NCI-H1105 treated with DMSO at 0.1 percent for 48 hours (cell line): ENCODE data around the gene DOCK4.

Source experiments
- DNase-seq: peaks from one replicate; lab custom pipeline; 2025; lab: John Stamatoyannopoulos, UW

The DOCK4 gene

DNA sequence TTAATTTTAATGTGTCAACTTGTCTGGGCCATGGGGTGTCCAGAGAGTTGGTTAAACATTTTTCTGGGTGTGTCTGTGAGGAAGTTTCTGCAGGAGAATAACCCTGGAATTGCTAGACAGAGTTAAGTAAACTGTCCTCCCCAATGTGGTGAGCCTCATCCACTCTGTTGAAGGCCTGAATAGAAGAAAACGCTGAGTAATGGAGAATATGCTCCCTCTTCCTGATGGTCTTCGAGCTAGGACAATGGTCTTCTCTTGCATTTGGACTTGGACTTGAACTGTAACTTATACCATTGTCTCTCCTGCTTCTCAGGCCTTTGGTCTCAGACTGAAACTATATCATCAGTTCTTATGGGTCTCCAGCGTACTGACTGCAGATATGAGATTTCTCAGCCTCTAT, 347.9 kb downstream of the DOCK4 start:
- no peak for DNase-seq

DNA sequence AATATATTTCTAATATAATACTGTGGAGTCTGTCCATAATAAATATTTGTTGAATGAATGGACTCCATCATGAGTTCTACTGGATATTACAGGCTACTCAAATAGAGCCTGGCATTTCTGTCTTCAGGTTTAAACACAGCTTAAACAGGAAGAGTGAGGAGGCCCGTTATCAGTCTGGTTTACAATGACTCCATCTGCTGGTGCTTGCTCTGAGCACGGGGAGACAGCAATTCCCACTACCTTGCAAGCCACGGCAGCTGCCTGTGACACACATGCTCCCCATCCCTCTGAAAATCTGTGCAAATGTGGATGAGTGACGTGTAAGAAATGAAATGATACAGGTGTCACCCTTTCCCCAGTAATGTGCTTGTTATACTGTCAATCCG, 350.4 kb downstream of the DOCK4 start:
- DNase-seq: no peak

- DNase-seq: peak; percentile 43
These were observed 350.9 kb downstream of the DOCK4 start for GRCh38 chr7:111855161-111855841.

GRCh38 chr7:111853201-111853990, 352.8 kb downstream of the DOCK4 start:
- DNase-seq: no peak

- DNase-seq: no peak
These were observed 354.1 kb downstream of the DOCK4 start for GRCh38 chr7:111852081-111852480.

DNA sequence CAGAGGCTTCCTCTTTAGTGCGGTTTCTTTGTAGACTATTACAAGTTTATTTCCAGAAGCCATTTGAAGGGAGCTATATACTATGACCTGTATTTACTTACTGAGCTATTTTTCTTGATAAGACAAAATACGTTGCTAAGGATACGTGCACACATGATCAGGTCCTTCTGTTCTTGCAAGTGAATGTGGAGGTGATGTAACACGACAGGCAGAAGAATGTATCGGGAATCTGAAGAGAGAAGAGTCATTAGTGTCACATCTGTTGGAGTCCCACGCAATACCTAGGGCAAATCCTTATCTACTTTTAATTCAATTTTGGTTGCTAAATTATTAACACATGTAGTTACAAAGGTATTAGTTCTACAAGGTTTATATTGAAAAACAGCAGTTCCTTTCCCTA, 359.3 kb downstream of the DOCK4 start:
- DNase-seq: no peak

DNA sequence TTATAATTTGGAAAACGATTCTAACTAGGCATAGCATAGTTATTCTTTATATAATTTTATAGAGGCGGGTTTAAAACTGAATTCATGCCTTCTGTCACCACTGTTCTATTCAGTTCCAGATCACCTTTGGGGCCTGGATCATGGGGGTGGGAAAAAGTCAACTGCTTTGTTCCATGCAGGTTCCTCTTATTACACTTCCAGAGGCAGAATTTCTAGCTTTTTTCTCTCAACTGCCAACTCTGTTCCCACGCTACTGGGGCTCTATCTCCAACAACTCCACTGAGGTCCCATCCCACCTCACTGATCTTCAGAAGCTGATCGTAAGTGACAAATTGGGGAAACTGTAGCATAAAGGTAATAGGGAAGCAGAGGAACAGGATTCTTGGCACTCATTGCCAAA, 360.3 kb downstream of the DOCK4 start:
- DNase-seq: no peak

DNA sequence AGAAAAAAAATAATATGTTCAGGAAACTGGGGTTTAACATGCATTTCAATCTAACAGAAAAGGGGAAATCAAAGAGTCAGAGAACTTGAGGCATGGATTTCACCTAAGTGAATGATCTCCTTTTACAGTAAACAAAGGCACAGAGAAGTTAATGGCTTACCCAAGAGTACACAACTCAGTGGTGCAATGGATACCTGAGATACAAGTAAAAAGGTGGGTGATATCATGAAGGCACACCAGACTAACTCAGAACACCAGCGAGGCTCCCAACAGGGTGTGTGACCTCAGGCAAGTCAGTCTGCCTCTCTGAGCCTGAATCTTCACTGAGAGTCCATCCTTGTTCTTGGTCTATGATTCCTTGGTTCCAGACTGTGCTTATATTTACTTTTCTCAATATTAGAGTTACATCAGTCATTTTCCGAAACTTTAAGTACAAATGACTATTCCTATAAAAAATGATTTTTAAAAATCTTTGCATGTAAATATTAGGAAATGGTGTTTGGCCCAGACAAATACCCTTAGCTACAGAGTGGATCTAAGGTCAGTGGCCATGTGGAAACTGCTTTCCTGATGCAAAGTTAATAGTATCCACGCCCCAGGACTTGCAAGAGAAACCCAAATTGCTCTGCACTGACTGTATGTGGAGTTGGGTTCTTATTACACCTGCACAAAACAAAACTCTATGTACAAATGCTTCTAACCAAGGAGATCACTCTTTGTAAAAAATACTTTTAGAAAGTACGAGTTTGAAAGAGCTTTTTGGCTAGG, 361.1 kb downstream of the DOCK4 start:
- DNase-seq: no peak

DNA sequence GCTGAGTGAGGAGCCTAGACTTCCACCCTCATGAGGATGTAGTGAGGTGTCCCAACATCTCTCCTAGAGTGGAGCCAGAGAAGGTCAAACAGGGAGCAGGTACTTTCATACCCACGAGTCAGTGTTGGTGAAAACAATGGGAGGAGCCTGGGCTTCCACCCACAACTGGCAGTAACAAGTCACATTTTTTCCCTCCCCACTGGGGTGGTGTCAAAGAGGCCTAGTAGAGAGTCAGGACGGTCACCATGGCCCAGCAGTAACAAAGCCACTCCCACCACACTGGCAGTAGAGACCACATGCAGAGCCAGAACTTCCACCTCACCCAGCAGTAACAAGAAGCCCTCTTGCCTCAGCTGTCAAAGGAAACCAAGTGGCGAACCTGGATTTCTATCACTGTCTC, 363.7 kb downstream of the DOCK4 start:
- DNase-seq: no peak

- DNase-seq: no peak
These were observed 364.5 kb downstream of the DOCK4 start for GRCh38 chr7:111841596-111842205.

DNA sequence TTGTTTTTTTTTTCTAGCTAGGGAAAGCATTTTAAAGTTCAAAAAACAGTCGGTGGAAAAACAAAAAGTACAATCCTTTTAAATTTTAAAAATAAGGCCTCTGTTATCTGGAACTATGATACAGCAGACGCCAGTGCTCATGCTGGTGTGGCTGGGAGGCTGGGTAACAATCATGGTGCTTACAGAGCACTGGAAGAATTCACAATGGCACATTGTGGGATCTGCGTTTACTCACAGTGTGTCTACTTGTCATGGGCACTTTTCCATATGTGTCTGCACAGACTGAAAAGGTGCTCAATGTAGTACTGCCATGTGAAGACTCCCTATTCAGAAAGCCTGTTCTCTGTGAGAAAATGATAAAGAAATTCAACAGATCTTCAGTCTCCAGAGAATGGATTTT, 365.7 kb downstream of the DOCK4 start:
- no peak for DNase-seq

DNA sequence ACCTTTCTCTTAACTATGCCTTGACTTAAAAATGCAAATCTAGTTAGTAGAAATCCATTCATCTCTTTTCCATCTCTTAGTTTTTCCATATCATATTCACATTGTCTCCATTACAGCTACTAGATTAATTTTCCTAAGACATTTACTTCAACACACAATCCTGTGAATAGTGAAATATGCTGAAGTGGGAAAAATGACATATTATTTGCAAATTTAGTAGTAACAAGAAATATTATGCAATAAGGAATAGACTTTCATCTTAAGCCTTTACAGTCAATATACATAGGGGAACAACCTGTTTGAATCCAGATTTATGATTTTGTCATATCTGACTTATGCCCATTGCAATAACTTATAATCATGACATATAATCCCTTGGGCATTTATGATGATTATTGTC, 366.9 kb downstream of the DOCK4 start:
- DNase-seq: no peak

- no peak for DNase-seq
These were observed 369.6 kb downstream of the DOCK4 start for GRCh38 chr7:111836592-111836991.

GRCh38 chr7:111835066-111835465, 371.1 kb downstream of the DOCK4 start:
- DNase-seq: no peak

- no peak for DNase-seq
These were observed 371.8 kb downstream of the DOCK4 start for GRCh38 chr7:111834367-111834766.

DNA sequence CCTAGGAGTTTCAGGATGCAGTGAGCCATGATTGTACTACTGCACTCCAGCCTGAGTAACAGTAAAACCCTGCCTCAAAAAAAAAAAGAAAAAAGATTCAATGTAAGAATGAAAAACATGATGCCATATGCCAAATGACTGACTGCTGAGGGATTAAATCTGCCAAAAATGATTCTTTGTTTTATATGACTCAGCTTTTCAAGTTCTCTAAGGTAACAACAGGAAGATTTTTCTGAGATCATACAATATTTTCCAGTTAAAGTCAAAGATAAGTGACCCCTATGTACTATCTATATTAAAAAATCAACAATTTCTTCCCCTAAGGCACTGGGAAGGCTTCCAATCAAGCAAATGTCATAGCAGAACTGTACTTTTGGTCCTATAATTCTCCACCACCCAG, 372.7 kb downstream of the DOCK4 start:
- no peak for DNase-seq

GRCh38 chr7:111832174-111832573, 374.0 kb downstream of the DOCK4 start:
- DNase-seq: no peak

DNA sequence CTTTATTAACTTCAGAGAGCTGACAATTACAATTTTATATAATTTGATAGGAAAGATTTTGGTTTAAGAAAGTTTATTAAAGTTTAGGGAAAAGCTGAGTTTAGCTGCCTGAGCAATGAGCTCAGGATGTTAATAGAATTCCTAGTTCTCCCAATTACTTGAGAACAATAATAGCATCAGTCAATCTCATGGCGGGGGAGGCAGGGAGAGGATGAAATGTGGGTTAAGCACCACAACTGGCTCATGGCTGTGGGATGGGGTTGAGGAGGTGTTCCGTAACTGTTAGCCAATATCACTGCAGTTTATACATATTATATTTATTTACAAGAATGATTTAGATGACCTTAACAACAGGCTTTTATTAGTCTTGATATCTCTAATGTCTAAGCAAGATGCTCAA, 377.0 kb downstream of the DOCK4 start:
- DNase-seq: no peak

DNA sequence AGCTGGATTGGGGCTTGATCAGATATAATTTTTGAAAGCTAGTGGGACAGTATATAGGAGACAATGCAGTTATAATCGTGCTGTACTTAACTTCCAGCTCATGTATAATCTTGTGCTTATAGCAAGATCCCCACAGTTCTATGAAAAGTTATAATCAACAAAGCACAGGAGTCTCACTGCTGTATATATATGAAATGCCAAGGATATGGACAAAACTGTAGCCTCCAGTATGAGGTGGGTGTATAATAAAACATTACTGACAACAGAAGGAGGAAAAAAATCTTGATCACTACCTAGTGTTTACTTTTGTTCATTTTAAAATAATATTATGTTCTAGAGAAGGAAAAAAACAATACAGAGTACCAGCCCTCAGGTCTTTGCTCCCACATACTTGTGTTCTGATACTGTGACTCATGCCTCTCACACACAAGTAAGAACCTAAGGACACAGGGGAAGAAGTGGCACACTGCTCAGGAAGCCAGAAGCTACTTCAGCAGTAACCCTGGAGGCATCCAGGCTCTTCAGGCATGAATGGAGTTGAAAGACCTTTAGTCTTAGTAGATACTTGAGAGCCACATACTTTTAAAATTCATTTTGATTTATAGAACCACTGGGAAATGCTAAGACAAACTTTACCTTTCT, 378.2 kb downstream of the DOCK4 start:
- DNase-seq: no peak

GRCh38 chr7:111825046-111825445, 381.2 kb downstream of the DOCK4 start:
- DNase-seq: no peak

DNA sequence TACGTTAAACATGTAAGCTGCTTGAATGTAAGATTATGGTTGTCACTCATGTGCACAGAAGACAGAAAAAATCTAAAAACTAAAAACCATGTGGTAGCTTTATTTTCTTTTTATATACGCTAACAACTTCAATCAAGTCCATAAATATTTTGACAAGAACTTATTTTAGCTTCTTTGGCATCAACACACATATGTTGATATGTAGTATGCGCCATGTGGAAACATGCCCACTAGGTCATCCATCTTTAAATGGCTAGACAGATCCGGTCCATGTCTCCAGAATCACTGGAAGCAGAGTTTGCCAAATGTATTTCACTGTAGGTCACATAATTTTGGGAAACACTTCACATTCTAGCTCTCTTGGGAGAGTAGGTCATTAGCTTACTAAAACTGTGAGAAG, 382.4 kb downstream of the DOCK4 start:
- no peak for DNase-seq

- DNase-seq: no peak
These were observed 385.2 kb downstream of the DOCK4 start for GRCh38 chr7:111821046-111821445.
